ENCODE measurements around the gene OVCA2.
"Not testable (repeated sequence)": the region's sequence is repeated elsewhere in the genome, so short reads cannot be mapped to it uniquely, and the experiment has no call there.

The OVCA2 gene

DNA sequence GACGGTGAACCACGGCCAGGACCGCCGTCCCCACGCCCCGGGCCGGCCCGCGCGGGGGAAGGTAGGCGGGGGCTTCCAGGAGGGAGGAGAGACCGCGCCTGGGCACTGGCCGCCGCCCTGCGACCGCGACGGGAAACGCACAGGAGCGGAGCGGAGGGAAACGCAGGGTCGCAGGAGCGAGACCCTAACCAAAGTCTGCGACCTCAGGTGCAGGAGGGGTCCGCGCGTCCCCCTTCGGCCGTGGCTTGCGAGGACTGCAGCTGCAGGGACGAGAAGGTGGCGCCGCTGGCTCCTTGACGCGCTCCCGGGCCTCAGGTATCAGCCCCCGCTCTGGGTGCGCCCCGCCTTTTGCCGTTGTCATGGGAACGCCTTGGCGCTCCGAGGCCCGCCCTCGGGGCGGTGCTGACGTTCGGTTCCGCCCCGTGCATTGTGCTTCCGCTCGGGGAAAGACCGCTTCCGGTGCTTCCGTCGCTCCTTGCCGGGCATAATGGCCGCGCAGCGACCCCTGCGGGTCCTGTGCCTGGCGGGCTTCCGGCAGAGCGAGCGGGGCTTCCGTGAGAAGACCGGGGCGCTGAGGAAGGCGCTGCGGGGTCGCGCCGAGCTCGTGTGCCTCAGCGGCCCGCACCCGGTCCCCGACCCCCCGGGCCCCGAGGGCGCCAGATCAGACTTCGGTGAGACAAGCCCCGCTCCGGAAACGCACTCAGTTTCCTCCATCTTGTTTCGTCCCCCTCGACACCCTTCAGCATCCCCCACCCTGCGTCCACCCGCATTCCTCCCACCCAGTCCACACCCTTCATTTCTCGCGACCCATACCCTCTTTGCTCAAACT, at the start of gene OVCA2:
Gene OVCA2 (plus strand): TSS at position 462 of the 829 bp plus-strand sequence. CDS start 26 bp downstream, at position 488.
- DNase-seq = peak; percentile 95 to 96

DNA sequence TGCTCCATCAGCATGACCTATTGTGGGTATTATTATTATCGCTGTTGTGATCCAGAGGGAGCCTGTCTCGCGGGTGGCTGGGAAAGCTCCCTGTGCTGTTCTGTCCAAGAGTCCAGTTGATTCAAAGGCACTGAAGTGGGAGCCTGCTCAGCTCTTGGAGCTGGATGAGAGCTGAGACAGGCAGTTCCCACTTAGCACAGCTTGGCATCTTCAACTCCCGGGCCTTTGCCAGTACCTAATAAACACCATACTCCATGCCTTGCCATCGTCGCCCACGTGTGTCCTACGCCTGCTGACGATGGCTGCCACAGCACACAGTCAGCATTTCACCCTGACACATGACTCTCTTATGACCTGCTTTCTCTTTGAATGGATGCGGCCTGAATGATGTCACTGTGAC, 49.3 kb upstream of the OVCA2 start:
- DNase-seq = no peak

DNA sequence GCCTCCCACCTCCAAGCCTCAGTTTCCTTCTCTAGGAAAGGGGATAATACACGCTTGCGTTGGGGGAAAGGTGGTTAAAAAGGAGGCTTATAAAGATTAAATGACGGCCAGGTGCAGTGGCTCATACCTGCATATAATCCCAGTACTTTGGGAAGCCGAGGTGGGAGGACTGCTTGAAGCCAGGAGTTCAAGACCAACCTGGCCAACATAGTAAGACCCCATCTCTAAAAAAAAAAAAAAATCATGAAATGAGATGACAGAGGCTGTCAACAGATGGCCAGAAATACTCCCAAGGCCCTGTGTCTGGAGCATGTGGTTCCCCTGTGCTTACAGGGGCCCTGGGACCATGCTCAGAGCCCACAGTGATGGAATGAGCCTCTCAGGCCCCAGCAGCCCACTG, 47.1 kb upstream of the OVCA2 start:
- DNase-seq = no peak

DNA sequence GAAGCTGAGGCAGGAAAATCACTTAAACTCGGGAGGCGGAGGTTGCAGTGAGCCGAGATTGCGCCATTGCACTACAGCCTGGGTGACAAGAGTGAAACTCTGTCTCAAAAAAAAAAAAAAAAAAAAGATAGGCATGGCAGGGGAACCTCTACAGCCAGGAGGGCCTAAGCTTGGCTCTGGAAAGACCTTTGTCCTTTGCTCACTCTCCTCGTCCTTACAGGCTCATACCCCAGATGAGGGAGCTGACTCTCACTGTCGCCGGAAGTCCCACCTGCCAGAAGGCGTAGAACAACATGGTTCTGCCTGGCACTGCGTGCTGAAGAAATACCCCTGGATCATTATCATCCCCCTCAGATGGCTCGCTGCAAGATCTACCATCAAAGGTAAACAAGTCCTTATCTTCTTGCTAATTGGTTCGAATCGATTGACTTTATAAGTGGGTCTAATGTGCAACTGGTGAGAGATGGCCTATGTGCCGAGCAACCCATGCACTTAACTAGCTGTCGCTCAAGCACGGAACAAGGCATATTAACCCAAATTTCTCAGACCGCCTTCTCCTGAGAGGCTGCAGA, 46.4 kb upstream of the OVCA2 start:
- no peak for DNase-seq

DNA sequence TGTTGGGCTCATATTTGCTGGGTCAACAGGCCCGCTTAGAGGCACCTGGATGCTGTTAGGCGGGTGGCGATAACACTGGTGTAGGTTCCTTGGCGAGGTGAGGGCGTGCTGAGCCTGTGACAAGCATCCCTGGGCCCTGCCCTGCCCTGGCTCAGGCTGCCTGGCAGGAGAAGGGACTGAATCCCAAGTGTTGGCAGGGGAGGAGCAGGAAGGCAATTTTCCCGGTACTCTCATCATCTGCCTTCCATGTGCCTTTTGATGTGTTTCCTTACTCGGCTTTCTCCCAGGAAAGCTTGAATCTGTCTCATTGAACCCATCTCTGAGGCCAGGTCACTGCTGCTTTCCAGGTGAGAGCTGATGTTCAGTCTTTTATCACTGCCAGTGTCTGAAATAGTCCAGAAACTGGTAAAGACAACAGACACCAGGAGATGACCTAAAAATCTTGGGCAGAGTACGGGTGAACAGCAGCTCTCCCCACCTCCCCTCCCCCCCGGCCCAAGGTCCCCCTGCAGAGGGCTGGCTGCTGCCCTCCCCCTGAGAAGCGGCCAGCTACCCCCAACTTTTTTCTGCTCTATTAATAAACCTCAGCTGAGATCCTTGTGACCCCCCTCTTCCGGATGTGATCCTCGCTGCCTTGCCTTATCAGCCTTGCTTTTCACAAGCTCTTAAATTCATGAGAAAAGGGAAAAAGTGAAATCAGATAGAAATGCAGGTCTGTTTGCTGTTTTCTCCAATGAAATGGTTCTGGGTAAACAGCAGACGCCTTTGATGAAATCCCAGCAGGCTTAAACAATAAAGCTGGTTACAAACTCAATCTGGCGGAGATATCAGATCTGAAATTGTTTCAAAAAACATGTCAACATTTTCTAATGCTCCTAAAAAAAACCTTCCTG, 45.7 kb upstream of the OVCA2 start:
- no peak for DNase-seq

DNA sequence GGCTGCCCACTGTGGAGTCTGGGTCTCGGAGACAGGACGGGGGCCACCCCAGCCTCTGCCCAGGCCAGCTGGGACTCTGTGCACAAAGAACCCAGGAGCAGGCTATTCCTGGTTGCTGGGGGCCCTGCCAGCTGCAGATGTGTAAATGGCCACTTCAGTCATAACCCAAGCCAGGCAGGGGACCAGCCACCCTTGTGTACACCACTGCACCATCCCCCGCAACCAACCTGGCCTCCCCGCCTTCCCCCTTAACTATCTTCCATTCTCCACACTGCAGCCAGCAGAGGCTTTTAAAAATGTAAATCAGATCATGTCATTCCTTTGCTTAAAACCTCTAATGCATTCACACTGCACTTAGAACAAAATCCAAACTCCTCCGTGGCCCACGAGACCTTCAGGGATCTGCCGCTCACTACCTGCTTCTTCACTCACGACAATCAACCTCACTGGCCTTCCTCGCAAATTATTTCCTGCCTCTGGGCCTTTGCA, 45.0 kb upstream of the OVCA2 start:
- DNase-seq = no peak

DNA sequence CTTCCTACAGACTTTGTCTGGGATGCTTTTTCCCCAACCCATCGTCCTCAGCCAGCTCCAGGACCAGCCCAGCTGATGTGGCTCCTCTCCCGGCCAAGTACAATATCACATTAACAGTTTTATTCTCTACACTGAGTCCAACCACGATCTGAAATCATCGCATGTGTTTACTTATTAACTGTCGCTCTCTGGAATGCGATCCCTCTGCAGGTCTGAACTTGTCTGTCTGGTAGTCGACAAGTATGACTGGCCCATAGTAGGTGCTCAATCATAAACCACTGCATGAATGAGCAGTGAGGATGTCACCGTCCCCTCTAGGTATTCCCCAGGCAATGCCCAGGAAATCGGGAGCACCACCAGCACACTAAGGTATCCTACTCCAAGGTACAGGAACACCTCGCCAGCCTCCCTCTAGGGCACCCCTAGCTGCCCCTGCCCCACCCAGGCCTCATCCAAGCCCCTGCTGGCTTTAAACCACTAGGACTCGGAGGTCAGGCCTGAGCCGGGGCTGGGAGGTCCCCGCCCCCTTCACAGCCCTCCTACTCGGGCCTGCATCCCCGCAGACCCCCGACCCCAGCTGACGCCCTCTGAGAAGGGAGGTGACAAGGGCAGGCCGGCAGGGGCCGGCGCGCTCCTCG, 44.4 kb upstream of the OVCA2 start:
- no peak for DNase-seq

DNA sequence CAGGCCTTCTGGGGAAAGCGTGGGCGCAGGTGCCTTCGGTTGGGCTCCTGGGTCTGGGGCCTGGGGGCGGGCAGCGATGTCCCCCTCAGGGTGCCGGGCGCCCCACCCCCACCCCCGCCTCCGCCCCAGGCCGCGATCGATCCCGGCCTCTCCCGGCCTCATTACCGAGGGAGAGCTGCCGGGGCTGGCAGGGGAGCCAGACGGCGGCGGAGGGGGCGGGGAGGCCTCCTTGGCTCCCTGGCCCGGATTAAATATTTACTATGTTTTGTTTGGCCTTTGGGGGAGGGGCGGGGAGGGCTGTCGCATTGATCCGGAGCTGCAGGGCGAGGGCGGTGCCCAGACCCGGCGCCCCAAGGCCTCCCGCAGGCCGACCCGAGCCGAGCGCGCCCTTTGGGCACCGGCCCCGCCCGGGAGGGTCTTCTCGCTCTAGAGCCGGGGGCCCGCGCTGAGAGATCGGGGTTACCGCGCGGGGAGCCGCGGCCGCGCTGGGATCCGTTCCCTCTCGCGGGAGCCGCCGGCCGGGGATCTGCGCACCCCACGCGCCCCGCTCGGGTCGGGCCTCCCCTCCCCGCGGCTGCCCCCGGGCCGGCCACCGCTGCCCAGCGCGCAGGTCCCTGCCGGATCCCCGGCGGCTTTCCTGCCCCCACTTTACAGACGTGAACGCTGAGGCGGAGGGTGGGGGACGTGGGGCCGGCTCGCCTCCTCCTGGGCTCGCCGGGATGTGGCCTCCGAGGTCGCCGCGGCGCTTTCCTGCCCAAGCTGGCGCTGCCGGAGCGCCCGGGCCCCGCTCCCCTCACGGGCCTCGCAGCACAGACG, 43.7 kb upstream of the OVCA2 start:
- no peak for DNase-seq

DNA sequence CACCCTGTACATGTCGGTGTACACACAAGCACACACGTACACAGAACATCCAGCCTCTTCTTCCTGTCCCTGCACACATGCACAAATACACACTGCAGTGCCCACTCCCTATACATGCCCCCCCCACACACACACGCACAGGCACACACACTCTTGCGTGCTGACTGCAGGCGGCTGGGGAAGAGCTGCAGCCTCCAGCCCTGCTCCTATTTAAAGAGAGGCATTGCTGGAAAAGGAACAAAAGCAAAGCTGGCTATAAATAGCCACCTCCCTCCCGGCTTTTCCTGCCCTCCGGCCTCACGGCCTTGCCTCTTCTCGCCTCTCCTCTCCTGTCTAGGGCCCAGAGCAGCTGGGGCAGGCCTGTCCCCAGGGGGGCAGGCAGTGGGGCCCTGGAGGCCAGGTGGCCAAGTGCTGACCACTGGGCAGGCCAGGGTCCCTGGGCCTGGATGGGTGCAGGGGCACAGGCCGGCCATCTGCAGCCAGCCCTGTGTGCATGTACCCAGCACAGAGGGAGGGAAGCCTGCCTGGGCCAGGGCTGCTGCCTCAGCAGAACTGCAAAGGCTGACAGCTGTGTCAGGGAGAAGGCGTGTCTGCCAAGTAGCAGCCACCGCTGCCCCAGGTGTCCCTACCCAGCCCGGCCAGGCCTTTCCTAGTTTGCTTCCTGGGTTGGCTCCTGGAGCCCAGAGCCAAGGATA, 42.1 kb upstream of the OVCA2 start:
- no peak for DNase-seq

DNA sequence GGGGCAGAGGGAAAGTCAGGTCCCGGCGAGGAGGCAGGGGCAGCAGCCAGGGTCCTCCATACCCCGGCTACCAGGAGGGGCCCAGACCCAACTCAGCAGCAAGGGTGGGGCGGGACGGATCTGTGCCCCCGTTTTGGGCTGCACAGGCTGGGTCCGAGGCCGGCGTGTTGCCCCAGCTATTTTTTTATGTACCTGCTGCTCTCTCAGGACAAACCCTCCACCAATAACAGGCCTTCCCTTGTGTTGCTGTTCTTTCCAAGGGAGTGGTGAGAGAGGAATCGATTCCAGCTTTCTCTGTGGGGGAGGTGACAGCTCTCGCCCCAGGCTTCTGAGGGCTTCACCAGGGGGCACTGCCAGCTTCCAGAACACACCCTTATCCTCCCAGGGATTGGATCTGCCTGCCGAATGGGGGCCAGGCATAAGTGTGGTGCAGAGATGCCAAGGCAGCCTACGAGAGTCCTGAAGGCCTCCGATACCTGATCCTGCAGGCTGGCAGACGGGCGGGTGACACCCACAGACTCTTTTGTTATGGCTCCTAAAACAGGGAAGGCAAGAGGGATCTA, 39.0 kb upstream of the OVCA2 start:
- DNase-seq = no peak

DNA sequence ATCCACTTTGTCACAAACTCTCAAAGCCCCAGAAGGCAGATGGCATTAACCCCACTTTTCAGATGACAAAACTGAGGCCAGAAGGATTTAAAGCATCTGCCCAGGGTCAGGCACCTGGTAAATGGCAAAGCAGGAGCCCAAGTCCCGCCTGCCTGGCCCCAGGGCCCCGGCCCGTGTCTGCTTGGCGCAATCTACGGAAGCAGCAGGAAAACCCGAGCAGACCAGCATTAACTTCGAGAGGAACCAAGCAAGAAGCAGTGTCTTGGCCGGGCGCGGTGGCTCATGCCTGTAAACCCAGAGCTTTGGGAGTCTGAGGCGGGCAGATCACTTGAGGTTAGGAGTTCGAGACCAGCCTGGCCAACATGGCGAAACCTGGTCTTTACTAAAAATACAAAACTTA, 38.3 kb upstream of the OVCA2 start:
- no peak for DNase-seq

DNA sequence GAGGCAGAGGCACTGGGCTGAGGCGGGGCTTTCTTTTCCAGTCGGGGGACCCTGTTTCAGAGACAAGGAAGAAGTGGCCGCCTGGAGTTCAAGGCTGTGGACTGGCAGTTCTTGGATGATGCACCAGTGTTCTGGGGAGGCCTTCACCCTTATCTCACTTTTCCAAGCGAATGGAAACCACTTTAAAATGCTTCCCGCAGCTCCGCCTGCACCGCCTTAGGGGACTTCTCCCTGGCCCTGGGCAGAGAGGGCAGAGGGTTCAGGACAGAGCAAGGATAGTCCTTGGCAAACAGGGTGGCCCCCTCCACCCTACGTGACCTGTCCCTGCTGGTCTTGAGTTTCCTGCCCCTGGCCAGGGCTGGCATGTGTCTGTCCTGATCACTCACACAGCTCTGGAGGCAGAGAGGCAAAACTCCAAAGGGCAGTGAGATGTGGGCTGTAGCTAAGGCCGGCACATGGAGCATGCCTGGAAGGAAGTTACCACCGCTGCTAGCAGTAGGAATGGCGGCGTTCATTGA, 37.3 kb upstream of the OVCA2 start:
- DNase-seq = no peak

DNA sequence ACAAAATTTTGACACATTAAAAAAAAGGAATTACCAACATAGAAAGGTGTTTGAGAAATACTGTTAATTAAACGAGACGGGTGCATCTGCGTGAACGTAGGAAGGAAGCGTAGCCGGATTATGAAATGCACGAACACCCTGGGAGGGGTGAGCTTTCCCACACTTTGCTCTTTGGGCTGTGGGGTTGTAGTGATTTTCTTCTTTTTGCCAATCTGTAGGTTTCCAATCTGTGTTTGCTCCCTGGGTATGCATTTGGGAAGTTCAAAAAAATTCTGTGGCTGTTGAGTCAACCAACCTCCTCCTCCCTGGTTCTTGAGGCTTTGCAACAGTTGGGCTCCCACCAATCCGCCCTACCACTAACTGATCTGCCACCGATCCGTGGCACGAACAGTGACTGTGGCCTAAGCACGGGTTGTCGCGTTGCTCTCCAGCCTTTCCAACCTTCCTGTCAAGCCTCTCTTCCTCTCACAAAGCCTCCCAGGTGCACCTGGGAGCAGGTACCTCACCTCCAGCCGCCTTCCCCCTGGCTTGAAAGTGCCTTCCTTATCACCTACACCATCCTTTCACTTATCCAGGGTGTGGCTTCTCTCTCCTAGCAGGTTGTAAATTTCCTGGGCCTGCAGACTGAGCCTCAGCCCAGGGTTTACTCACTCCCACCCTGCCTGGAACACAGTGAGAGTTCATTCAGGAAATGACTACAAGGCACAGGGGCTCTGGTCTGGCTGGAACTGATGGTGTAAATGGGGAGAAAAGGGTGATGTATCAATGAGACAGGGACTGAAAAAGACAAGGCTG, 33.3 kb upstream of the OVCA2 start:
- no peak for DNase-seq

DNA sequence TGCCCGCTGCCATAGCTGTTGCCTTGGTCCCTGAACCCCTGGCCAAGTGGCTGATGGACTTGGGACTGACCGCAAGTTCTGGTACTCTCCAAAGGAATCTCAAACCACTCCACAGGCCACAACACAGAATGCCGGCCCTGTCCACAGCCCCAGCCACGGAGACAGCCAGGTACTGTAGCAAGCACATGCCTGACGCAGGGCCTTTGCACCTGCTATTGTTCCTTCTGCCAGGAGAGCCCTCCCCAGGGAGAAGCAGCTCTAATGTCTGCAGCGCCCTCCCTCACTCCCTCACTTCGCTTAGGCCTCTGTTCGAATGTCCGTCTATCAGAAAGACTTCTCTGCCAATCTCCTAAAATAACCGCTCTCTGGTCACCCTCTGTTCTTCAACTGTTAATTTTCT, 32.1 kb upstream of the OVCA2 start:
- no peak for DNase-seq

DNA sequence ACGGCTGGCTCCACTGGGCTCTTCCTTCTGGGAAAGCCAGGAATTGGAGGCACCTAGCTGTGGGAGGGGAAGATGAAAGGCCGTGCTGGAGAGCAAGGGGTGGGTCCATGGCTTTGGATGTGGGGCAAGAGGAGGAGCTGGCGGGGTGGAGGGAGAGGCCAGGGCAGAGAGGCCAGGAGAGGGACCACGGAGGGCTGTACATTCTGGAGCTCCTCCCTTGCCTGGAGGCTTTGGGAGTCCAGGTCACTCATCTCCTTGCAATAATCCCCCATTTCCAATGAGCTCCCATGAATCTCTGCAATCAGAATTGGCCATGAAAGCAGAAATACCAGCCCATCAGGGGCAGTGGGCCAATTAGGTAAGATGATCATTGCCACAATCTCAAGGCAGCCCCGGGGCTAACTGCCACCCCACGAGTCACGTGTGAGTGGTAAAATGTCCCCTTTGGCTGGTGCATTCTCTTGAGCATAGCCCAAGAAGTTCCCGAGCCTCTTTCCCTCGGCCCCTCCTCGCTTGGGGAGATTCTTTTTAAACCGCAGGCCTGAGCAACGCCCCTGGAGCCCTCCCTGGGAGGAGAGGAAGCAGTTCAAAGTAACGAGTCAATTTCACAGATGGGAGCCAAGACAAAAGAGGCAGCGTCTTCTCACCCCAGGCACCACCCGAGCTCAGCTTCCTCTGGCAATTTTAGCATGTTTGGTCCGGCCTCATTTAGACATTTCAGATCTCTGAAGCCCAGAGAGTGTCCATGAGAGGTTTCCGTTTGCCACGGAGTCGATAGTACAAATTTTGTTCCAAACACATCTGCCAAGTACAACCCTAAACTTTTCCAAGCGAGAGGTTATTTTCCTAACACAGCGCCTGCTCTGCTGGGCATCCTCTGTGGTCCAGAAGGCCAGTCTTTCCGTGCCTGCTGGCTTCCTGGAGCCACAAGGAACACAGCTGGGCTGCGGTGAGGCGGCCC, 30.1 kb upstream of the OVCA2 start:
- DNase-seq = no peak

DNA sequence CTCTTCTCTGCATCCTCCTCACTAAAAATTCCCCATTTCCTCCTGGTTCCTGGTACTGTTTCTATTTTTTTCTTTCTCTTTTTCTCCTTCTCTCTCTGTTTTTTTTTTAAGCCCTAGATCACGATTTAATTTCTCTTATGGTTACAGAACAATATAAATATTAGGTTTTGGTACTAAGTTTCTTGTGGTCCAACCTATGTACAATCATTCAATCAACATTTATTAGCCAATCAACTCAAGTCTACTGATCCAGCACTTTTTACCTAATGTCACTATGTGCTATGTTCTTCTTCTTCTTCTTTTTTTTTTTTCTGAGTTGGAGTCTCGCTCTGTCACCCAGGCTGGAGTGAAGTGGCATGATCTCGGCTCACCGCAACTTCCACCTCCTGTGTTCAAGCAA, 29.3 kb upstream of the OVCA2 start:
- no peak for DNase-seq

DNA sequence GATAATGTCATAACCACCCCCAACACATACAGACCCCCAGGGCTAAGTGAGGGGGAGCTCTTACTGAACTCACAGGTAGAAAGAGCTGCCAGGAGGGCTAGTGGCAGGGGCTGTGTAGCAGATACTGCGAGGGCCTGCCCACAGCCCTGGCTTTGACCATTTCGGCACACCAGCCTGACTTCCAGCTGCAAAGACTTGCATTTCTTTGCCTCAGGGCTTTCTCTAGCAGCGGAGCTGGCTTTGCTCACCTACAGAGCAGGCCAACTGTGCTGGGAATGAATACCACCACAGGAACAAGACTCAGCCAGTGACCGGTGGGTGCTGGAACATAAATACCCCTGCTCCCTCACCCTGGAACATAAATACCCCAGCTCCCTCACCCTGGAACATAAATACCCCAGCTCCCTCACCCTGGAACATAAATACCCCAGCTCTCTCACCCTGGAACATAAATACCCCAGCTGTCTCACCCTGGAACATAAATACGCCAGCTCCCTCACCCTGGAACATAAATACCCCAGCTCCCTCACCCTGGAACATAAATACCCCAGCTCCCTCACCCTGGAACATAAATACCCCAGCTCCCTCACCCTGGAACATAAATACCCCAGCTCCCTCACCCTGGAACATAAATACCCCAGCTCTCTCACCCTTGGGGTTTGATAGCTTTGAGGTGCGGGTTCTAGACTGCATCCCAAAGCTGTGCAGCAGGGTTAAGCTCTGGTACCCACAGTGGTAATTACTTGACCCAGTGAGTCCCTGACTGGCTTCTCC, 28.4 kb upstream of the OVCA2 start:
- DNase-seq = not testable (repeated sequence)

DNA sequence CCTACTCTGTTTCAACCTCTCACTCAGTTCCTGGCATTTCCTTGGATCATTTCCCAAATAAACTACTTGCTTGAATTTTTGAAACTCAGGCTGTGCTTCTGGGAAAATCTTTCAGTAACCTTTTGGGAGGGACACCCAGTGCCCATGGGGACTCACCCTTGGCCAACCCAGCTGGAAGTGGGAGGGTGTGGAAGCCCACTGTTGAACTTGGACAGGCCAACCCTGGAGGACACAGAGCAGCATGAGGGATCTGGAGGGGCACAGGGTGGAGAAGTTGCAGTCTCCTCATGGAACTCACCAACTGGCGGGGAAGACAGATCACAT, 27.9 kb upstream of the OVCA2 start:
- no peak for DNase-seq
